Measurements from ENCODE around the gene DIS3L2. TPM values are rescaled to one million over a fixed set of nuclear protein-coding genes. Genes with fewer than 3 reads are reported as not detected.

The DIS3L2 gene
- total RNA-seq, 2 experiments from 2014 or later, result 20.2 to 20.6 TPM

- no peak overlapping the region for H2AFZ ChIP-seq (ENCODE audit: low read length)
- H3K4me3 ChIP-seq (ENCODE audit: low read depth, low read length, poor library complexity, severe bottlenecking), result no peak overlapping the region
- no peak overlapping the region for H3K4me2 ChIP-seq (ENCODE audit: low read length)
- TF ChIP-seq CTCF (conservative IDR thresholded peaks at IDR 0.05; ENCODE audit: low read length) (no peak), EZH2phosphoT487 (IDR thresholded peaks at IDR 0.05; ENCODE audit: borderline replicate concordance, low read depth, low read length) (no peak)
- POLR2A ChIA-PET, result no interaction called here
- H3K4me1 ChIP-seq (ENCODE audit: insufficient read depth, low read length, poor library complexity, severe bottlenecking), result peaks cover 15% of the 10 kb centered on the region
- no peak for DNase-seq (ENCODE audit: low spot score)
- H4K20me1 ChIP-seq (ENCODE audit: insufficient read depth, low read length), result no peaks in the 10 kb centered on the region
- BruUV-seq (replicated peaks), result no TSS peak
- CTCF ChIA-PET (ENCODE audit: unreplicated experiment), result no interaction called here
- no peaks in the 10 kb centered on the region for H3K9me2 ChIP-seq (ENCODE audit: insufficient read depth, low read length)
- H3K27ac ChIP-seq (ENCODE audit: low read depth, low read length, poor library complexity, severe bottlenecking), result no peak overlapping the region
- H3K36me3 ChIP-seq (ENCODE audit: insufficient read depth, low read length), result no peaks in the 10 kb centered on the region
- H3K79me2 ChIP-seq (ENCODE audit: insufficient read depth, low read depth, low read length), result no peaks in the 10 kb centered on the region
- peaks cover 12% of the 10 kb centered on the region; the same call in 1 of the 2 replicates for H3K9me3 ChIP-seq (ENCODE audit: low read length)
- intact Hi-C loops (cut with micrococcal nuclease; ENCODE audit: unreplicated experiment), result no loop called here
These were observed 141.7 kb downstream of the DIS3L2 start for GRCh38 chr2:232103140-232103737.

GRCh38 chr2:232104076-232104646 is 142.6 kb downstream of the DIS3L2 start:
- H3K9me3 ChIP-seq (ENCODE audit: low read length), result peaks cover 12% of the 10 kb centered on the region; the same call in 1 of the 2 replicates
- H4K20me1 ChIP-seq (ENCODE audit: insufficient read depth, low read length), result no peaks in the 10 kb centered on the region
- H3K27ac ChIP-seq (ENCODE audit: low read depth, low read length, poor library complexity, severe bottlenecking), result no peak overlapping the region
- H3K36me3 ChIP-seq (ENCODE audit: insufficient read depth, low read length), result no peaks in the 10 kb centered on the region
- DNase-seq (ENCODE audit: low spot score), result no peak
- no peaks in the 10 kb centered on the region for H3K79me2 ChIP-seq (ENCODE audit: insufficient read depth, low read depth, low read length)
- ChIA-PET POLR2A (no interaction called here), CTCF (ENCODE audit: unreplicated experiment) (no interaction called here)
- BruUV-seq (replicated peaks), result no TSS peak
- no peak overlapping the region for H2AFZ ChIP-seq (ENCODE audit: low read length)
- intact Hi-C loops (cut with micrococcal nuclease; ENCODE audit: unreplicated experiment), result no loop called here
- no peak overlapping the region for H3K4me3 ChIP-seq (ENCODE audit: low read depth, low read length, poor library complexity, severe bottlenecking)
- no peak overlapping the region for H3K4me2 ChIP-seq (ENCODE audit: low read length)
- TF ChIP-seq EZH2phosphoT487 (IDR thresholded peaks at IDR 0.05; ENCODE audit: borderline replicate concordance, low read depth, low read length) (no peak), CTCF (conservative IDR thresholded peaks at IDR 0.05; ENCODE audit: low read length) (no peak)
- peaks cover 15% of the 10 kb centered on the region for H3K4me1 ChIP-seq (ENCODE audit: insufficient read depth, low read length, poor library complexity, severe bottlenecking)
- no peaks in the 10 kb centered on the region for H3K9me2 ChIP-seq (ENCODE audit: insufficient read depth, low read length)

GRCh38 chr2:232111551-232111950 is 150.0 kb downstream of the DIS3L2 start:
- intact Hi-C loops (cut with micrococcal nuclease; ENCODE audit: unreplicated experiment), result no loop called here
- Histone ChIP-seq H3K79me2 (ENCODE audit: insufficient read depth, low read depth, low read length) (no peaks in the 10 kb centered on the region), H3K9me3 (ENCODE audit: low read length) (no peaks in the 10 kb centered on the region), H3K27ac (ENCODE audit: low read depth, low read length, poor library complexity, severe bottlenecking) (no peak overlapping the region), H3K4me2 (ENCODE audit: low read length) (no peak overlapping the region), H2AFZ (ENCODE audit: low read length) (no peak overlapping the region), H4K20me1 (ENCODE audit: insufficient read depth, low read length) (no peaks in the 10 kb centered on the region), H3K9me2 (ENCODE audit: insufficient read depth, low read length) (no peaks in the 10 kb centered on the region), H3K4me1 (ENCODE audit: insufficient read depth, low read length, poor library complexity, severe bottlenecking) (no peaks in the 10 kb centered on the region), H3K4me3 (ENCODE audit: low read depth, low read length, poor library complexity, severe bottlenecking) (no peak overlapping the region), H3K36me3 (ENCODE audit: insufficient read depth, low read length) (no peaks in the 10 kb centered on the region)
- DNase-seq (ENCODE audit: low spot score), result no peak
- ChIA-PET CTCF (ENCODE audit: unreplicated experiment) (no interaction called here), POLR2A (interaction anchor here (0.5 to 0.9 kb wide), 3 partner anchors 11 to 208 kb away, joined by 3 to 7 read pairs (median 3); no protein-coding TSS in a partner anchor)
- BruUV-seq (replicated peaks), result no TSS peak
- TF ChIP-seq CTCF (conservative IDR thresholded peaks at IDR 0.05; ENCODE audit: low read length), result no peak
- TF ChIP-seq EZH2phosphoT487 (IDR thresholded peaks at IDR 0.05; ENCODE audit: borderline replicate concordance, low read depth, low read length), result no peak

Data from OCI-LY7 (cell line).